HG02840 (cell line): ENCODE measurements around the gene PTPRD.

Source experiments
- ATAC-seq: cut with Tn5 transposase; IDR thresholded peaks from one replicate; pipeline ENCODE4 v1.9.1; 2021; ENCODE audit warnings: mild to moderate bottlenecking, moderate library complexity, moderate number of reproducible peaks; ENCODE audit not compliant: unreplicated experiment, low FRiP score

The PTPRD gene

DNA sequence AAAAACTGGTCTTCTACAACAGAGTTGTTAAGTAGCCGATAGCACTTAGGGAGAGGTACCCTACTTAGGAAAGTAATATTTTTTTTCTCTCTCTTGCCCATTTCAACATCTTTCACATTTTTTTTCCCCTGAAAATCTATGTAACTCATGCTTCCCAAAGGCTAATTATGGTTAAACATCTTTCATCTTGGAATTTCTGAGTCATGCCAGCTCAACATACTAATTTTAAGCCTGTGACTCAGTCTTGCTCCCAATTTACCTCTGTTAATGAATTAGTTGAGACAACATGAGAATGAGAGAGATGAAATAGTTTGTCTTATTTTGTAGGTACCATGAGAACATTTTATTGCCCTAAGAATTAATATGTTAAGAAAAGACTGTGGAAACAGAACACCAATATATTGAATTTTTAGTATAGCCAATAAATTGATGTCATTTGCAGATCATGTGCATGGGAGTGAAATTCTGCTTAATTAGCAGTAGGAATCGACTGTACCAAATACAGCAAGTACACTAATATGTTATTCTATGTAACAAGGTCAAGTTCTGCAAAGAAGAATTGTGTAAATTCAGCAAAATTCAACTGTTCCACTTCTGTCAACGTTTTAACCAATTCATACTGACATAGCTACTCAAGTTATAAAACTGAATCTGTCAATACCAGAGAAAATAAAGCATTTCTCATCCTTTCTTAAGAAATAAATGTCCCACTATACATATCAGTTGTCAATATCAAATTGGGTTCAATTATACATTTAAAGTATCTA lies 550.0 kb downstream of the PTPRD start:
- no peak for ATAC-seq

DNA sequence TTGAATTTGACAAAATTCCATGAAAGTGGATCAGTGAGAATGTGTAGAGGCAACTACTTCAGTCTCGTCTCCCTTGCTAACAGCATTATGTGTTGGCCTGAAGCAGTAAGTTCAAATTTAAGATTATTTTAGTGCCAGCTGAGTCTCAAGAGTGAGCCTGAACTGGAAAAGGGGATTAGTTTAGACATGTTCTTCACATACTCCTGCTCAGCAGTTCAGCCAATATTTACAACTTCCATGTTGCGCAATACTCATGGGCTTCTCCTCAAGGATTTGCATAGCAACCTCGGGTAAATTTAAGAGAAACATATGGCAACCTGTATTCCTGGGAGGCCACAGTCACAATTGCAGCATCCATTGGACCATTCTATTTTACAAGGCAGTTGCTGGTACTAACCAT lies 553.8 kb downstream of the PTPRD start:
- ATAC-seq, result no peak

GRCh38 chr9:10055886-10056395 lies 556.9 kb downstream of the PTPRD start:
- ATAC-seq, result no peak

DNA sequence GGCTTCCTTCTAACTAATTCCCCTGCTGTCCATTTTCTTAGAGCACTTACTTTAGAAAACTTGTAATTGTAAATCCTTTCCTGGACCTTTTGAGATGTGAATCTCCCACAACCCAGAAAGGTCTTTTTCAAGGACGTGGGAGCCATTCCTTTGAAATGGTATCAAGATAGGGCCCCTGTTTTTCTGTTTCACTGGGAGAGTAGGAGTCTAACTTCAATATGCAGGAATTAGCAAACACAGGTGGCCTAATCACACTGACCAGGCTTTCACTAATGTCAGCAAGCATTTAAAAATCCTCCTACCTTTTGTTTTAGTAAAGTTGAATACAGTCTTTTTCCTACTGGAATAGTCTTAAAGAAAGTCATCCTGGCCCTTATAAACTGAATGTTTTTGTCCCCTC lies 558.3 kb downstream of the PTPRD start:
- ATAC-seq, result no peak

DNA sequence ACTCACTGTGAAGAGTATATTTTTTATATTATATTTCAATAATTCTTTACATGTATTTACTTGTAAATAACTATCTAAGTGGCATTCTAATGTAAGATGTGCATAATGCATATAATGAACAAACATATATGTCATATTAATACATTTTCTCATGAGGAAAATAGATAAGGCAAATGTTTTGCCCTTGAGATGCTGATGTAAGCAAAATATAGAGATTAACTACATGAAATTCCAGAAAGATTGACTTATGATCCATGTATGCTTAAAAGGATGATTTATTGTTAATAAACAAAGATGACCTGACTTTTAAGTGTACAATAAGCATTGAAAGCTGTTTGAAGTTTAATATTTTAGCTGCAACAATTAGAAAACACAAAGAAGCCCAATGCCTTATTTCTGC lies 559.9 kb downstream of the PTPRD start:
- no peak for ATAC-seq

- ATAC-seq, result no peak
These were observed 560.6 kb downstream of the PTPRD start for GRCh38 chr9:10052181-10052580.

GRCh38 chr9:10050016-10050415 lies 562.8 kb downstream of the PTPRD start:
- no peak for ATAC-seq

DNA sequence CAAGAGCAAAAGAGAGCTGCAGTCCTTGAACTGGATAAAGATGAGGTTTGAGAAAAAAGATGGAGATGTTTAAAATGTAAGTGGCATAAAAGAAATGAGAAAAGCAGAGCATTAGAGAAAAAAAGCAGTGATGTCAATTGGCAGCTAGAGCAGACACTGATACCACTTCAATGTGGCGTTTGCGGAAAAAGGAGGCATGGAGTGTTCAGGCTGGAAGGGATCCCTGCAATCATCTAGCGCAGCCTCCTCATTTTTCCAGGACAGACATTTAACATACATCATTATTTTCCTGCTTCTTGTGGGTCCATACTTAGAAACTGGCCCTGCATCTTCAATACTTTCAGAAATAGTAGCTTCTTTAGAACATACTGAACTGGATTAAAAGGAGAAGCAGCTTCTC lies 563.8 kb downstream of the PTPRD start:
- ATAC-seq, result no peak

GRCh38 chr9:10045598-10045997 lies 567.2 kb downstream of the PTPRD start:
- ATAC-seq, result no peak

GRCh38 chr9:10041726-10042229 lies 571.0 kb downstream of the PTPRD start:
- no peak for ATAC-seq

DNA sequence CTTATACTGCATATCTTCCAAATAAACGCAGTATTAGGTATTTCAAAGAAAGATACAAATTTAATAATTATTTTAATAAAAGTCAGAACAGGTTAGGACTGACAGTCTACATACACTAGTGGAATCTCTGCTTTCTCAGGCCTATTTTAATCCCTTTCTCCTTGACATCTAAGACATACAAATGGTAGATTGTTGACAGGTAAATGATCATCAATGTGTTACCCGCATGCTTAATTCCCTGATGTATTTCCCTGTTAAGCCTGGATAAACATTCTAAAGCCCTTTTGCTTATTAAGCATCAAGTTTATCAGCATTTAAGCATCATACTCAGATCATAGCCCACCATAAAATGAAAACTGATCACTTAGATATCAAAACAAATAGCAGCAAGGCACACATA lies 576.7 kb downstream of the PTPRD start:
- ATAC-seq, result no peak

- ATAC-seq, result no peak
These were observed 580.6 kb downstream of the PTPRD start for GRCh38 chr9:10032166-10032565.

DNA sequence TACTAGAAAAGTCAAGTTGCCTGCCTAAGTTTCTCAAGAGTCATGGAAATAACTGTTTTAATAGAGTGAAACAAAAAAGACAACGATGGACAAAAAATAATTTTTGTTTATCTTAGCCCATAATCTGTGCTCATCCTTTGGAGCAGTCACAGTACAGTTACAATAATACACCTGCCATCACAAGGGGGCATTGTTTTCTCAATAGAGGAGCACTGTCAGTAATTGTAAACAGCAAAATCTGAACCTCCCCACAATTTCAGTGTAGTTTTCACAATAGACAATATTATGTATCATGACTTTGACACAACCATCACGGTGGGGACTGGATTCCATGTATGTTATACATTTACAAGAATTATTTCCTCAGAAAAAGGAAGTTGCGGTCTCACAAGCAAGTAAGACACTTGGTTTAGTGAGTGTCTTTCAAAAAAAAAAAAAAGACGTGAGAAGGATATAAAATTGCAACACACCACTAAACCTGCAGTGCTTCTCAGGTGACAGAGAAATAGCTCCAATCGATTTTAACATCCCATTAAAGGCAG lies 586.3 kb downstream of the PTPRD start:
- no peak for ATAC-seq

DNA sequence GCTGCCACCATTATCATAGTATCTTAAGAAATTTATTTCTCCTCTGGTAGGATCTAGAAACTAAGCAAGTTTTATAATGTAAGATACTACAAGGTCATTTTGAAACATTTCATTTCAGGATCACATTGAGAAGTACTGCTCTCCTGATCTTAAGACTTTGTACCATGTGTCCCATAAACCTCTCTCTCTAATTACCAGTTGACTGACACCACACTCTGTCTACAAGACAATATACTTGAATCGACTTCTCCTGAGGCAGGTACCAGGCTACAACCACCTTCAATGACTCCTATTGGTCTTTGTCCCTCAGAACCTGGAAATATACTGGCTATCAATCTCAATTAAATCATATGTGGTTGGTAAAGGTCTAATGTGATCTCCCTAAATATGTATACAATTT lies 597.0 kb downstream of the PTPRD start:
- no peak for ATAC-seq

GRCh38 chr9:10014889-10015288 lies 597.9 kb downstream of the PTPRD start:
- no peak for ATAC-seq

GRCh38 chr9:10009401-10009800 lies 603.4 kb downstream of the PTPRD start:
- ATAC-seq, result no peak

GRCh38 chr9:10008101-10008799 lies 604.6 kb downstream of the PTPRD start:
- no peak for ATAC-seq

- no peak for ATAC-seq
These were observed 605.4 kb downstream of the PTPRD start for GRCh38 chr9:10007356-10007755.

DNA sequence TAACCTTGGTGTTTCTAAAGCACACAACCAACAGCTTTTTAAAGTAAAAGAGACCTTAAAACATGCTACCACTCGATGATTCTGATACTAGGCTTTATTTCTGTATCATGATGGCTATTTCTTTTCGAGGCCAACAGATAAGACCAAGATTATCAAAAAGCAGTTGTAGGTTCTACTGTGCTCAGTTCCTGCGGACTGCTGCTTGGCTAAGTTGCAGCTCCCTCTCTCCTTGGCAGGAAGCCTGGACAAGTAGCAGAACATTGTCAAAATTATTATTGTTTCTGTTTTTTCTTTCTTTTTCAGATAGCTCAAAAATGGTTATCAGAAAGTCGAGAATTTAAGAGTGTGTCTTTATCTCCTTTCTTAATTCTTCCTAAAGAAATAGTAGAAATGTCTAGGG lies 607.6 kb downstream of the PTPRD start:
- ATAC-seq, result no peak

GRCh38 chr9:10003047-10003446 lies 609.8 kb downstream of the PTPRD start:
- no peak for ATAC-seq

GRCh38 chr9:10000669-10001068 lies 612.1 kb downstream of the PTPRD start:
- no peak for ATAC-seq
